Karpas-422 (cell line): ENCODE results near the gene CHST11. TPM values are rescaled to one million over a fixed set of nuclear protein-coding genes. Genes with fewer than 3 reads are reported as not detected.
A peak's percentile ranks its signal among the peaks of the same experiment; 100 is the strongest.

Source experiments
- DNase-seq: peaks from one replicate; pipeline ENCODE4 v3.0.0-alpha.2; 2015
- H2AFZ ChIP-seq: fragments of 200-600 bp; sonication (generic); 2 replicates; pipeline ENCODE4 v1.6.1; 2014; ENCODE audit warnings: antibody characterized with exemption, low read length, mixed read lengths
- H3K27ac ChIP-seq: fragments of 200-600 bp; sonication (generic); 2 replicates; pipeline ENCODE4 v1.5.1; 2014; ENCODE audit warnings: mild to moderate bottlenecking, low read length, moderate library complexity
- H3K27me3 ChIP-seq: fragments of 200-600 bp; sonication (generic); 2 replicates; pipeline ENCODE4 v1.6.1; 2014; ENCODE audit warnings: low read length, mixed read lengths
- H3K36me3 ChIP-seq: fragments of 200-600 bp; sonication (generic); 2 replicates; pipeline ENCODE4 v1.6.1; 2014; ENCODE audit warnings: low read length, mixed read lengths; ENCODE audit not compliant: insufficient read depth
- H3K4me1 ChIP-seq: fragments of 200-600 bp; sonication (generic); 2 replicates; pipeline ENCODE4 v1.6.1; 2014; ENCODE audit warnings: mild to moderate bottlenecking, low read length, mixed read lengths
- H3K4me2 ChIP-seq: fragments of 200-600 bp; sonication (generic); 2 replicates; pipeline ENCODE4 v1.6.1; 2014; ENCODE audit warnings: low read length, low read depth, mild to moderate bottlenecking; ENCODE audit not compliant: poor library complexity, severe bottlenecking
- H3K4me3 ChIP-seq: fragments of 200-600 bp; sonication (generic); 2 replicates; pipeline ENCODE4 v1.5.1; 2014; ENCODE audit warnings: mild to moderate bottlenecking, antibody characterized with exemption, low read length, mixed read lengths
- H3K79me2 ChIP-seq: fragments of 200-600 bp; sonication (generic); 2 replicates; pipeline ENCODE4 v1.6.1; 2014; ENCODE audit warnings: mild to moderate bottlenecking, low read length, mixed read lengths
- H3K9ac ChIP-seq: fragments of 200-600 bp; sonication (generic); 2 replicates; pipeline ENCODE4 v1.6.0; 2014; ENCODE audit warnings: low read length
- H3K9me2 ChIP-seq: fragments of 200-600 bp; sonication (generic), shearing (Covaris generic); replicated peaks from 2 replicates; pipeline ENCODE4 v1.6.0; 2014; ENCODE audit warnings: mild to moderate bottlenecking, low read length, moderate library complexity; ENCODE audit not compliant: insufficient read depth
- H3K9me3 ChIP-seq: fragments of 300-700, 200-600 bp; sonication (generic); 2 replicates; pipeline ENCODE4 v1.6.1; 2014; ENCODE audit warnings: low read length, mixed read lengths
- H4K20me1 ChIP-seq: fragments of 200-600 bp; sonication (generic); 2 replicates; pipeline ENCODE4 v1.6.1; 2014; ENCODE audit warnings: mild to moderate bottlenecking, antibody characterized with exemption, low read length, low read depth; ENCODE audit not compliant: insufficient read depth
- total RNA-seq: library from RNA; depleted of rRNA; stranded (reverse); fragments of >200 nt; shearing (Covaris generic); gene quantifications from 2 replicates; pipeline ENCODE4 v1.2.3, GENCODE V29; 2014; ENCODE audit warnings: low replicate concordance

The CHST11 gene
- total RNA-seq, 1 experiment from 2014 or later = not detected

GRCh38 chr12:104473374-104473983 lies 16.7 kb downstream of the CHST11 start:
- H3K4me3 ChIP-seq = no peak overlapping the region
- DNase-seq = no peak
- no peak overlapping the region for H3K27ac ChIP-seq
- H3K27me3 ChIP-seq = no peaks in the 10 kb centered on the region
- H3K79me2 ChIP-seq = no peaks in the 10 kb centered on the region
- peaks cover 10% of the 10 kb centered on the region for H3K4me1 ChIP-seq
- H3K36me3 ChIP-seq = no peaks in the 10 kb centered on the region
- no peak overlapping the region for H3K4me2 ChIP-seq
- H2AFZ ChIP-seq = no peak overlapping the region
- no peaks in the 10 kb centered on the region for H3K9me2 ChIP-seq
- H3K9me3 ChIP-seq = no peaks in the 10 kb centered on the region
- H4K20me1 ChIP-seq = no peaks in the 10 kb centered on the region
- no peak overlapping the region for H3K9ac ChIP-seq

GRCh38 chr12:104475271-104475670 lies 18.5 kb downstream of the CHST11 start:
- Histone ChIP-seq H3K9ac (no peak overlapping the region), H4K20me1 (no peaks in the 10 kb centered on the region), H2AFZ (no peak overlapping the region), H3K36me3 (no peaks in the 10 kb centered on the region), H3K4me1 (peaks cover 15% of the 10 kb centered on the region), H3K27ac (no peak overlapping the region), H3K9me2 (no peaks in the 10 kb centered on the region), H3K4me3 (no peak overlapping the region), H3K27me3 (no peaks in the 10 kb centered on the region), H3K4me2 (no peak overlapping the region), H3K9me3 (no peaks in the 10 kb centered on the region), H3K79me2 (no peaks in the 10 kb centered on the region)
- DNase-seq = no peak

GRCh38 chr12:104477510-104478390 lies 21.0 kb downstream of the CHST11 start:
- H3K9ac ChIP-seq = no peak overlapping the region
- no peaks in the 10 kb centered on the region for H3K9me2 ChIP-seq
- H2AFZ ChIP-seq = 0 out of 2 replicates have a peak overlapping the region, but pooled peaks have one; percentile 20
- H3K79me2 ChIP-seq = no peaks in the 10 kb centered on the region
- no peaks in the 10 kb centered on the region for H3K36me3 ChIP-seq
- H3K4me3 ChIP-seq = no peak overlapping the region
- peaks cover 15% of the 10 kb centered on the region for H3K4me1 ChIP-seq
- no peak overlapping the region for H3K27ac ChIP-seq
- no peaks in the 10 kb centered on the region for H4K20me1 ChIP-seq
- H3K9me3 ChIP-seq = no peaks in the 10 kb centered on the region
- no peak for DNase-seq
- H3K27me3 ChIP-seq = no peaks in the 10 kb centered on the region
- H3K4me2 ChIP-seq = peak overlapping the region; percentile 42

- Histone ChIP-seq H3K4me2 (peak overlapping the region; percentile 42), H3K9me3 (no peaks in the 10 kb centered on the region), H3K79me2 (no peaks in the 10 kb centered on the region), H3K4me1 (peaks cover 12% of the 10 kb centered on the region), H3K9me2 (no peaks in the 10 kb centered on the region), H4K20me1 (no peaks in the 10 kb centered on the region), H3K36me3 (no peaks in the 10 kb centered on the region), H3K4me3 (0 out of 2 replicates have a peak overlapping the region, but pooled peaks have one; percentile 25), H3K27me3 (no peaks in the 10 kb centered on the region), H3K27ac (no peak overlapping the region), H2AFZ (no peak overlapping the region), H3K9ac (no peak overlapping the region)
- DNase-seq = peak; percentile 49
These were observed 21.8 kb downstream of the CHST11 start for GRCh38 chr12:104478396-104479122.

GRCh38 chr12:104479123-104479662 lies 22.4 kb downstream of the CHST11 start:
- Histone ChIP-seq H3K36me3 (no peaks in the 10 kb centered on the region), H2AFZ (no peak overlapping the region), H3K9me2 (no peaks in the 10 kb centered on the region), H3K27ac (no peak overlapping the region), H3K9ac (no peak overlapping the region), H3K4me3 (no peak overlapping the region), H3K4me2 (no peak overlapping the region), H3K27me3 (no peaks in the 10 kb centered on the region), H3K9me3 (no peaks in the 10 kb centered on the region), H4K20me1 (no peaks in the 10 kb centered on the region), H3K79me2 (no peaks in the 10 kb centered on the region), H3K4me1 (peaks cover 12% of the 10 kb centered on the region)
- no peak for DNase-seq

- Histone ChIP-seq H3K9me2 (no peaks in the 10 kb centered on the region), H3K36me3 (no peaks in the 10 kb centered on the region), H2AFZ (no peak overlapping the region), H3K9me3 (no peaks in the 10 kb centered on the region), H4K20me1 (no peaks in the 10 kb centered on the region), H3K27ac (no peak overlapping the region), H3K4me2 (no peak overlapping the region), H3K9ac (no peak overlapping the region), H3K79me2 (no peaks in the 10 kb centered on the region), H3K4me1 (peaks cover 12% of the 10 kb centered on the region), H3K4me3 (no peak overlapping the region), H3K27me3 (no peaks in the 10 kb centered on the region)
- no peak for DNase-seq
These were observed 23.3 kb downstream of the CHST11 start for GRCh38 chr12:104480012-104480411.

GRCh38 chr12:104480826-104481440 lies 24.2 kb downstream of the CHST11 start:
- Histone ChIP-seq H3K4me3 (no peak overlapping the region), H3K9me3 (no peaks in the 10 kb centered on the region), H2AFZ (no peak overlapping the region), H3K9me2 (no peaks in the 10 kb centered on the region), H3K27ac (no peak overlapping the region), H3K9ac (no peak overlapping the region), H3K4me2 (no peak overlapping the region), H3K27me3 (no peaks in the 10 kb centered on the region), H4K20me1 (no peaks in the 10 kb centered on the region), H3K36me3 (no peaks in the 10 kb centered on the region), H3K4me1 (peaks cover 12% of the 10 kb centered on the region), H3K79me2 (no peaks in the 10 kb centered on the region)
- no peak for DNase-seq
